ENCODE results near the gene MUC12.
"Not testable (repeated sequence)": the region's sequence is repeated elsewhere in the genome, so short reads cannot be mapped to it uniquely, and the experiment has no call there.

Gene MUC12

GRCh38 chr7:100991631-100992030 is 22.3 kb downstream of the MUC12 start:
- no peak for DNase-seq

DNA sequence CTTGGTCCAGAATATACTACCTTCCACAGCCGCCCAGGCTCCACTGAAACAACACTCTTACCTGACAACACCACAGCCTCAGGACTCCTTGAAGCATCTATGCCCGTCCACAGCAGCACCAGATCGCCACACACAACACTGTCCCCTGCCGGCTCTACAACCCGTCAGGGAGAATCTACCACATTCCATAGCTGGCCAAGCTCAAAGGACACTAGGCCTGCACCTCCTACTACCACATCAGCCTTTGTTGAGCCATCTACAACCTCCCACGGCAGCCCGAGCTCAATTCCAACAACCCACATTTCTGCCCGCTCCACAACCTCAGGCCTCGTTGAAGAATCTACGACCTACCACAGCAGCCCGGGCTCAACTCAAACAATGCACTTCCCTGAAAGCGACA is 22.9 kb downstream of the MUC12 start:
- not testable (repeated sequence) for DNase-seq

GRCh38 chr7:100994671-100995070 is 25.3 kb downstream of the MUC12 start:
- DNase-seq, result not testable (repeated sequence)

DNA sequence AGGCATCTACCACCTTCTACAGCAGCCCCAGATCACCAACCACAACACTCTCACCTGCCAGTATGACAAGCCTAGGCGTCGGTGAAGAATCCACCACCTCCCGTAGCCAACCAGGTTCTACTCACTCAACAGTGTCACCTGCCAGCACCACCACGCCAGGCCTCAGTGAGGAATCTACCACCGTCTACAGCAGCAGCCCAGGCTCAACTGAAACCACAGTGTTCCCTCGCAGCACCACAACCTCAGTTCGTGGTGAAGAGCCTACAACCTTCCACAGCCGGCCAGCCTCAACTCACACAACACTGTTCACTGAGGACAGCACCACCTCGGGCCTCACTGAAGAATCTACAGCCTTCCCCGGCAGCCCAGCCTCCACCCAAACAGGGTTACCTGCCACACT is 29.2 kb downstream of the MUC12 start:
- not testable (repeated sequence) for DNase-seq

DNA sequence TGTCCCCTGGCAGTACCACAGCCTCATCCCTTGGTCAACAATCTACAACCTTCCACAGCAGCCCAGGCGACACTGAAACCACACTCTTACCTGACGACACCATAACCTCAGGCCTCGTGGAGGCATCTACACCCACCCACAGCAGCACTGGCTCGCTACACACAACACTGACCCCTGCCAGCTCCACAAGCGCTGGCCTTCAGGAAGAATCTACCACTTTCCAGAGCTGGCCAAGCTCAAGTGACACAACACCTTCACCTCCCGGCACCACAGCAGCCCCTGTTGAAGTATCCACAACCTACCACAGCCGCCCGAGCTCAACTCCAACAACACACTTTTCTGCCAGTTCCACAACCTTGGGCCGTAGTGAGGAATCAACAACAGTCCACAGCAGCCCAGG is 30.0 kb downstream of the MUC12 start:
- not testable (repeated sequence) for DNase-seq

DNA sequence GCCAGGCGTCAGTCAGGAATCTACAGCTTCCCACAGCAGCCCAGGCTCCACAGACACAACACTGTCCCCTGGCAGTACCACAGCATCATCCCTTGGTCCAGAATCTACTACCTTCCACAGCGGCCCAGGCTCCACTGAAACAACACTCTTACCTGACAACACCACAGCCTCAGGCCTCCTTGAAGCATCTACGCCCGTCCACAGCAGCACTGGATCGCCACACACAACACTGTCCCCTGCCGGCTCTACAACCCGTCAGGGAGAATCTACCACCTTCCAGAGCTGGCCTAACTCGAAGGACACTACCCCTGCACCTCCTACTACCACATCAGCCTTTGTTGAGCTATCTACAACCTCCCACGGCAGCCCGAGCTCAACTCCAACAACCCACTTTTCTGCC is 30.7 kb downstream of the MUC12 start:
- not testable (repeated sequence) for DNase-seq

DNA sequence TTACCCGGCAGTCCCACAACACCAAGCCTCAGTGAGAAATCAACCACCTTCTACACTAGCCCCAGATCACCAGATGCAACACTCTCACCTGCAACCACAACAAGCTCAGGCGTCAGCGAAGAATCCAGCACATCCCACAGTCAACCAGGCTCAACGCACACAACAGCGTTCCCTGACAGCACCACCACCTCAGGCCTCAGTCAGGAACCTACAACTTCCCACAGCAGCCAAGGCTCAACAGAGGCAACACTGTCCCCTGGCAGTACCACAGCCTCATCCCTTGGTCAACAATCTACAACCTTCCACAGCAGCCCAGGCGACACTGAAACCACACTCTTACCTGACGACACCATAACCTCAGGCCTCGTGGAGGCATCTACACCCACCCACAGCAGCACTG is 33.0 kb downstream of the MUC12 start:
- not testable (repeated sequence) for DNase-seq

DNA sequence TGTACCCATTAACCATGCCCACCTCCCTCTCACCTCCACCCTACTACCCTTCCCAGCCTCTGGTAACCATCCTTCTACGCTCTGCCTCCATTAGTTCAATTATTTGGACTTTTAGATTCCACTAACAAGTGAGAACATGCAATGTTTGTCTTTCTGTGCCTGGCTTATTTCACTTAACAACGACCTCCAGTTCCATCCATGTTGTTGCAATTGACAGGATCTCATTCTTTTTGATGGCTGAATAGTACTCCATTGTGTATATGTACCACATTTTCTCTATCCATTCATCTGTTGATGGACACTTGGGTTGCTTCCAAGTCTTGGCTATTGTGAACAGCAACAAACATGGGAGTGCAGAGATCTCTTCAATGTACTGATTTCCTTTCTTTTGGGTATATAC is 38.0 kb downstream of the MUC12 start:
- DNase-seq, result not testable (repeated sequence)

GRCh38 chr7:101009629-101010028 is 40.3 kb downstream of the MUC12 start:
- no peak for DNase-seq

DNA sequence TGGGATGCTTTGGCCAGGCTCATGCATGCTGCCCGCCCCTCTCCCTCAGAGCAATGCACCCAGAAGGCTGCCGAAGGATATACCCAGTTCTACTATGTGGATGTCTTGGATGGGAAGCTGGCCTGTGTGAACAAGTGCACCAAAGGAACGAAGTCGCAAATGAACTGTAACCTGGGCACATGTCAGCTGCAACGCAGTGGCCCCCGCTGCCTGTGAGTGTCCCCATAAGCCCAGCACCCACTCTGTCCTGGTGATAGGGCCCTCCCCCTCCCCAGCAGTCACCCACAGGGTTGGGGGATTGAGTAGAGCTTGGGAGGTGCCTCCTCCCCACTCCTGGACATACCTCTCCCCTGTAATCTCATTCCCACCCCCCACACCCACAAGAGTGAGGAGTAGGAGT is 43.6 kb downstream of the MUC12 start:
- DNase-seq, result no peak

GRCh38 chr7:101015626-101016025 is 46.3 kb downstream of the MUC12 start:
- DNase-seq, result no peak

DNA sequence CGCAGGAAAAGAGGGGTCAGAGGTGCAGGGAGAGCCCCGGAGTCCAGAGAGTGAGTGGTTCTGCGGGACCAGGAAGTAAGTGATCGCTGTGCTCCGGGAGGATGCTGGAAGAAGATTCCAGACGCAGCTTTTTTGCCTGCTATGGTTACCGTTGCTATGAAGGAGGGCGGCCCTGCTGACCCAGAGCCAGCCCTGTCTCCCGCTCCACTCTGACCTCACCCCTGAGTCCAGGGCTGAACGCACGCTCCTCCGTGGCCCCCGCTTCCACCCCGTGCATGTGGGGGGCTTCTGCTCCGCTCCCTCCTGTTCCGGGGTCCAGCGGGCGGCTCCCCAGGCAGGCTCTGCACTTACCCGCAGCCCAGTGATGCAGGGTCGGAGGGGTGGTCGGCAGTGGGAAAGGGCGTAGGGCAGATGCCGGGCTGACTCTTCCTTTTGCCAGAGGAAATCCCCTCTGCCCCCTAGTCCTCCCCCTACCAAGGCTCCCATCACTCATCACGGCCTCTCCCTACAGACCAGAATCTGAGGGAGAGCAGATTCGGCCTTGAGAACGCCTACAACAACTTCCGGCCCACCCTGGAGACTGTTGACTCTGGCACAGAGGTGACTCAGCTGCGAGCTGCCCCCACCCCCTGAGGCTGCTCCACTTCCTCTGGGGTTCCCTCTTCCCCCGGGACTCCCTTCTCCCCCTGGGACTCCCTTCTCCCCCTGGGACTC is 47.9 kb downstream of the MUC12 start:
- DNase-seq, result peak; percentile 10

- DNase-seq, result no peak
These were observed 49.2 kb downstream of the MUC12 start for GRCh38 chr7:101018271-101019167.

GRCh38 chr7:101020444-101020843 is 51.1 kb downstream of the MUC12 start:
- no peak for DNase-seq

DNA sequence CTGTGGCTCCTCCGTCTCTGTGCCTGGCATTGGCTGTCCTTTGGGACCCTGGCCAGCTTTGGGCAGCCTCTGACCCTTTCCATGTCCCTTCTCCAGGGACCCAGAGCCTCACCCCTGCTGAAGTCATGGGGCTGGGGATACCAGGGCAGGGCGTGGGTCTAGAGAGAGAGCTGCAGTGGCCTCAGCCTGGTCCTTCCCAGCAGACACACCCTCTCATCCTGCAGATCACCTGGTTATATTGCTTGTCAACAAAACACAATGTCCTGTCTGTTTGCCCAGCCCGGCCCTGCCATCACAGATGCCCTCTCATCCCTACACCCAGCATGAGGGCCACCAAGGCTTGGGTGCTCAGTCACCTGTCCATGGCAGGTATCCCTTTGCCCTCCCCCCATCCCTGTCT is 52.3 kb downstream of the MUC12 start:
- no peak for DNase-seq

GRCh38 chr7:101023839-101024238 is 54.5 kb downstream of the MUC12 start:
- DNase-seq, result no peak

DNA sequence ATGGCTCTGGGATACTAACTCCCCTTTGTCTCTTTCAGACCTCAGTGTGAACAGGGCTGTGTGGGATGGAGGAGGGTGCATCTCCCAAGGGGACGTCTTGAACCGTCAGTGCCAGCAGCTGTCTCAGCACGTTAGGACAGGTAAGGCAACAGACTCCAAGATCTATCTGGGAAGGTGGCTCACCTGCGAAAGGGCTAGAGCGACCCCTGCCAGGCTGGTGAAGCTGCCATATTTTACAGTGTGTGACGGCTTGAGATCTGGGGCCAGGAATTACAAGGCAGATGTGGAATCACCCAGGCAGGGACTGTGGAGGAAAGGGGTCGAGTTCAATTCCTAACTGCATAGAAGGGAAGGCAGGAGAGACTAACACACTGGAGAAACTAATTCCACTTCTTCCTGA is 61.7 kb downstream of the MUC12 start:
- DNase-seq, result no peak

GRCh38 chr7:101035941-101036340 is 66.6 kb downstream of the MUC12 start:
- no peak for DNase-seq

DNA sequence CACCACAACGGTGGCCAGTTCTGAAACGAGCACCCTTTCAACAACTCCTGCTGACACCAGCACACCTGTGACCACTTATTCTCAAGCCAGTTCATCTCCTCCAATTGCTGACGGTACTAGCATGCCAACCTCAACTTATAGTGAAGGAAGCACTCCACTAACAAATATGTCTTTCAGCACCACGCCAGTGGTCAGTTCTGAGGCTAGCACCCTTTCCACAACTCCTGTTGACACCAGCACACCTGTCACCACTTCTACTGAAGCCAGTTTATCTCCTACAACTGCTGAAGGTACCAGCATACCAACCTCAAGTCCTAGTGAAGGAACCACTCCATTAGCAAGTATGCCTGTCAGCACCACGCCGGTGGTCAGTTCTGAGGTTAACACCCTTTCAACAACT is 71.9 kb downstream of the MUC12 start:
- DNase-seq, result not testable (repeated sequence)

DNA sequence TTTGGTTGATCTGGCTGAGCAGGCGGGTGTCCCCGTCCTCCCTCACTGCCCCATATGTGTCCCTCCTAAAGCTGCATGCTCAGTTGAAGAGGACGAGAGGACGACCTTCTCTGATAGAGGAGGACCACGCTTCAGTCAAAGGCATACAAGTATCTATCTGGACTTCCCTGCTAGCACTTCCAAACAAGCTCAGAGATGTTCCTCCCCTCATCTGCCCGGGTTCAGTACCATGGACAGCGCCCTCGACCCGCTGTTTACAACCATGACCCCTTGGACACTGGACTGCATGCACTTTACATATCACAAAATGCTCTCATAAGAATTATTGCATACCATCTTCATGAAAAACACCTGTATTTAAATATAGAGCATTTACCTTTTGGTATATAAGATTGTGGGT is 89.0 kb downstream of the MUC12 start:
- peak; percentile 17 for DNase-seq

DNA sequence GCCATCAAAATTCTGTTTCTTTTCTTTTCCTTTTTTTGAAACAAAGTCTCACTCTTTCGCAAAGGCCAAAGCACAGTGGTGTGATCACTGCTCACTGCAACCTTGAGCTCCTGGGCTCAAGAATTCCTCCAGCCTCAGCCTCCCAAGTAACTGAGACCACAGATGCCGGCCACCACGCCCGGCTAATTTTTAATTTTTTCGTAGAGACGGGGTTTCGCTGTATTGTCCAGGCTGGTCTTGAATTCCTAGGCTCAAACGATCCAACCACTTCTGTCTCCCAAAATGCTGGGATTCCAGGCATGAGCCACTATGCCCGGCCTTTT is 90.2 kb downstream of the MUC12 start:
- no peak for DNase-seq

GRCh38 chr7:101060992-101061391 is 91.6 kb downstream of the MUC12 start:
- DNase-seq, result no peak

GRCh38 chr7:101064176-101064550 is 94.8 kb downstream of the MUC12 start:
- not testable (repeated sequence) for DNase-seq

DNA sequence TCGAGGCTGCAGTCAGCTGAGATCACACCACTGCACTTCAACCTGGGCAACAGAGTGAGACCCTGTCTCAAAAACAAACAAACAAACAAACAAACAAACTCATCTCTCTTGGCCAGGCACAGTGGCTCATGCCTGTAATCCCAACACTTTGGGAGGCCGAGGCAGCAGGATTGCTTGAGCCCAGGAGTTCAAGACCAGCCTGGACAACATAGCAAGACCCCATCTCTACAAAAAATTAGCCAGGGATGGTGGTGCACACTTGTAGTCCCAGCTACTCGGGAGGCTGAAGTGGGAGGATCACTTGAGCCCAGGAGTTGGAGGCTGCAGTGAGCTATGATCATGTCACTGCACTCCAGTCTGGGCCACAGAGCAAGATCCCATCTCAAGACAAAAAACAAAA is 95.8 kb downstream of the MUC12 start:
- DNase-seq, result not testable (repeated sequence)
